GM18519 (cell line): ENCODE results near the gene LDAF1.
"Not testable (repeated sequence)": the region's sequence is repeated elsewhere in the genome, so short reads cannot be mapped to it uniquely, and the experiment has no call there.

ENCODE experiments used
- ATAC-seq: cut with Tn5 transposase; IDR thresholded peaks from one replicate; pipeline ENCODE4 v1.9.1; 2021; ENCODE audit warnings: mild to moderate bottlenecking, moderate library complexity; ENCODE audit not compliant: unreplicated experiment, low FRiP score

LDAF1 gene

DNA sequence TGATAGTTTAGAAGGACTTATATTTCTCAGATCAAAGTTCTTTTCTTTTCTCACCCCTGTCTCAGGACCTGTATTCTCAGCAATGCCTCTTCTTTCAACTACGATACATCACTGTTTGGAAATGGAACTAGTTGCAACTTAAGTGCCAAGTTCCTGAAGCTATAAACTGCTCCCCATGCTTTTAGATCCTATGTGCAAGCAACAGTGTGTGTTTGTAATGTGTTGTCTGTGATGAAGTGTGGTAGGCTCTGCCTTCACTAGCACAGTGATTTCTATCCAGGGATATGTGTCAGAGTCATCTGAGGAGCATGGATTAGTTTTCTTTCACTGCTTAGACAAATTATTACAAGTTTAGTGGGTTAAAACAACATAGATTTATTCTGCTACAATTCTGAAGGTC lies 34.5 kb downstream of the LDAF1 start:
- ATAC-seq: no peak

DNA sequence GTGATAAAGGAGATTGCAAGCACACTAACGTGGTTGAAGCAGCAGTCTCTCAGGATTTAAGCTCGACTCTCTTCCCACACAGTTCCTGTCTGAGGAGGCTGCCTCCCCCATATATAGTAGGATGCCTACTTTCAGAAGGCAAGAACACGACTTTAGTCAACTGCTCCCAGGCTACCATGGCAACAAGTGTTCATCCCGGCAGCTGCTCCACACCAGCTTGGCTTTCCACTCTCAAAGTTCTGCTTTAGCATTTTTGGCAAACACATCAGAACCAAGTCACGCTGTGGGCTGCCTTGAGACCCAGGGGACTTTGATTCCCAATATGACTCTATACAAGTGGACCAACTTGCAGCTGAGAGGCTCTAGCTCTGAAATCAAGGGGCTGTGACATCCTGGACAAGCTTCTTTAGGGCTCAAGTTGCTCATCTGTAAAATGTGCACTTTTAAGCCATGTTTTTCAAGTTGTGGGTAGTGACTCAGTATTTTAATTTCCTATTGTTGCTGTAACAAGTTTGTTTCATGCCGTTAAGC lies 36.4 kb downstream of the LDAF1 start:
- ATAC-seq: no peak

DNA sequence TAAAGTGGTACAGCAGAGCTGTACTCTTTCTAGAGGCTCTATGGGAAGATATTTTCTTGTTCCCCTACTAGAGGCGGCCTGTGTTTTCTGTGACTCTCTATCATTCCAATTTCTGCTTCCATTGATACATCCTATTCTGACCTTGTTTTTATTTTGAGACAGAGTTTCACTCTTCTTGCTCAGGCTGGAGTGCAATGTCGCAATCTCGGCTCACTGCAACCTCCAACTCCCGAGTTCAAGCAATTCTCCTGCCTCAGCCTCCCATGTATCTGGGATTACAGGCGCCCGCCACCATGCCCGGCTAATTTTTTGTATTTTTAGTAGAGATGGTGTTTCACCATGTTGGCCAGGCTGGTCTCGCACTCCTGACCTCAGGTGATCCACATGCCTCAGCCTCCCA lies 36.9 kb downstream of the LDAF1 start:
- ATAC-seq: not testable (repeated sequence)

DNA sequence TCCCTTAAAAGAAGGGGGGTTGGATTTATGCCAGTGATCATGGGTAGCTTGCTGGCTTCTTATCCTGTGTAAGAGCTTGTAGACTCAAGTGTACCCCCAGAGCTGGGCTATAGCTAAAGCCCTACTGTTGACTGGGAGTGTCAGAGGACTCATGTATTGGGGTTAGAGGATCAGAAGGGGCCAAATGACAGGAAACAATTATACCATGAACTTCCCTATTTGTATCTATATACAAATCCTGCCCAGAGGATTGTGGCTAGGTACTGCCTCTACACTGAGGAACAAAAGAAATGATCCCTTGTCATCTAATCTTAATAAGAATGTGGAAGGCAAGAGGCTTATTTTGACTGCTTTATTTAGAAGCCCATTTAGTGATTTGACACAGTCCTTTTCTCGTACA lies 38.6 kb downstream of the LDAF1 start:
- ATAC-seq: no peak

DNA sequence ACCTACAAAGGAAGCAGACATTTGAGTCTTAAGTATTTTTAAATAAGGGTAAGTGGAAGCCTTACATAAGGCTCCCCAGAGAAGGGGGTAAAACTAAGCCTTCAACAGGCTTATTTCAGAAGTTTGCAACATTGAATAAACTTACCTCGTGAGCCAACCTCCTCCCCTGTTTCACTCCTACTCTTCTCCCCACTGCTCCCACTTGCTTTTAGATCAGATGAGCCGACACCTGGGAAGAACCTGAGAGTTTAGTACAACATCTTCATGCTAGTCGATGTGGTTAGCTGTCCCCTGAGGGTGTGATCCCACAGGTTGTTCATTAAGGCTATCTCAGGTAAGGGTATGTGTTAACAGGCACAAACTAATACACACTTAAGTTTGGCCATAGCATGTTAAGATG lies 39.1 kb downstream of the LDAF1 start:
- no peak for ATAC-seq

DNA sequence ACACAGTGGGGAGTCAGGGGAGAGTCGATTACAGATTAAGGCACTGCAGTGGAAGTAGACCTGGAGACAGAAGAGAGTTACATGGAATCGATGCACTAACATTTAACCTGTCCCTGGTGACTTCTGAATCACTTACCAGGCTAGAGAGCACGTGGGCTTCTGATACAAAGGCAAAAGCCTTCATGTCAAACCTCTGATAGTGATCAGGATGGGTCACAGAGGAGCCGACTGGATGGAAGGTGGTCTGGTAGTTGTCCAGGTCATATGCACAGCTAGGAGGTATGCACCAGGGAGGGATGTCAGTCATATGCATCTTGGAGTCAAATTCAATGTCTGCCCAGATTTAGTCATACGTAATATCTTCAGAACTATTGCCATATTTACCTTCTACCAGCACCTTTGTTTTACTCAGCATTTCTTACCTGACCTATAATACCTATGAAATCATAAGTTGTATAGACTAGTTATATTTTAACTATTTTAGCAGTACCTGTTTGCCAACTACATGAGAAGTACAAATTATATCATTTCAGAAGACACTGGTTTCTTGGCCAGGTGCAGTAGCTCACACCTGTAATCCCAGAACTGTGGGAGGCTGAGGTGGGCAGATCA lies 41.2 kb downstream of the LDAF1 start:
- ATAC-seq: no peak

DNA sequence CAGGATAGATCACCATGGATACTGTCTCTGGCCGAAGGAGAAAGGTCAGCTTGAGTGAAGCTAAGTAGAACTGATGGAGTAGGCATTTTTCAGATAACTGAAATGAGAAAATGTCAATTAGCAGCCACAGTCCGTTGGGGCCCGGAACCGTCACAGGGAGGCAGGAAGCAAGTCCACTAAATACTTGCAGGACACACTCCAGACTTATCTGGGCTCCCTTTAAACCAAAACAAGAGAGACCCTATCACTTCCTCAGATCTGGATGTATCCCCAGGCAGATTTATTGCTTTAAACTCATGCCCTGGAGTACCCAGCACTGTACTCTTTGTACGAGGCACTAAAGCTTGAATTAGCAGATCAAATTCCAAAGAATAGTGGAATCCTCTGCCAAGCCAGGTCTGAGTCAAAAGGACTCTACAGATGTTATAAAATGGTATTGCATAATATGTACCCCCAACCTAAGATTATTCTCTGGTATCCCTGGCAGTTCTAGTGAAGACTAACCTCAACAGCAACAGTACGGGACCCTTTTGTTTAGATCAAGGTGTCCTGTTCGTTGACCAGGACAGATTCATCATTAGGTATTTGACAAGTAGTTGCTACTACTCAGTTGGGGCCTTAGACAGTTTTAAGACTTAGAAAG lies 44.8 kb downstream of the LDAF1 start:
- ATAC-seq: no peak

DNA sequence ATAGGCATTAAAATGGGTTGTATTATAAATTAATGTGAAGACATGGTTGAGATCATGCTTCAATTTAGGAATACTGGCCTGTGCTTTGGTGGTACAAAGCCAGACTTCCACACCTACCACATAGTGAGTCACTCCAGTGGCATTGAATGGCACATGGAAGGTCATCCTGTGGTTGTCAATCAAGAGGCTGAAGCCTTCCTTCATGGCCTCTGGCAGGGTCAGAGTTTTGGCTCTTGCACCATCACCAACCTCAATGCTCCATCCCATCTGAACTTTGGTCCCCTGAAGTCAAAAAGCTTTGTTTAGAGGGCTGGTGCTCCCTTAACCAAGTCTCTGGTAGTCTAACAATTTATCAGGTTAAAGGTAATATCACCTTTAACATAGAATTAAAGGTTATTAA lies 46.8 kb downstream of the LDAF1 start:
- no peak for ATAC-seq

DNA sequence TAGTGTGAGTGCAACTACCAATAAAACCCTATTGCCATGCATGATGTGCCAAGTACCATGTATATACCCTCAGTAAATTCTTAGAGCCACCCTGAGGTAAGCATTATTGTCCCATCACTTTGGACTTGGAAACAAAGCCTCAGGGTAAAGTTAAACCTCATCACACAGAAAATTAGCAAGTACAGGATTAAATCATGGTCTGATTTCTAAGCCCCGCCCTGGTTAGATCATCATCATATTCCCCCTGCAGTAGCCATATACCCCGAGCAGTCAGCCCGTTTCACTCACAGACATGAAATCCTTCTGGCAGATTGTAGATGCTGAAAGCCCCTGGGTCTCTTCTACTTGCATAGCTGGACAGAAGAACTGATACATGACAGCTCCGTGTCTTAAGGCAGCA lies 48.1 kb downstream of the LDAF1 start:
- no peak for ATAC-seq

DNA sequence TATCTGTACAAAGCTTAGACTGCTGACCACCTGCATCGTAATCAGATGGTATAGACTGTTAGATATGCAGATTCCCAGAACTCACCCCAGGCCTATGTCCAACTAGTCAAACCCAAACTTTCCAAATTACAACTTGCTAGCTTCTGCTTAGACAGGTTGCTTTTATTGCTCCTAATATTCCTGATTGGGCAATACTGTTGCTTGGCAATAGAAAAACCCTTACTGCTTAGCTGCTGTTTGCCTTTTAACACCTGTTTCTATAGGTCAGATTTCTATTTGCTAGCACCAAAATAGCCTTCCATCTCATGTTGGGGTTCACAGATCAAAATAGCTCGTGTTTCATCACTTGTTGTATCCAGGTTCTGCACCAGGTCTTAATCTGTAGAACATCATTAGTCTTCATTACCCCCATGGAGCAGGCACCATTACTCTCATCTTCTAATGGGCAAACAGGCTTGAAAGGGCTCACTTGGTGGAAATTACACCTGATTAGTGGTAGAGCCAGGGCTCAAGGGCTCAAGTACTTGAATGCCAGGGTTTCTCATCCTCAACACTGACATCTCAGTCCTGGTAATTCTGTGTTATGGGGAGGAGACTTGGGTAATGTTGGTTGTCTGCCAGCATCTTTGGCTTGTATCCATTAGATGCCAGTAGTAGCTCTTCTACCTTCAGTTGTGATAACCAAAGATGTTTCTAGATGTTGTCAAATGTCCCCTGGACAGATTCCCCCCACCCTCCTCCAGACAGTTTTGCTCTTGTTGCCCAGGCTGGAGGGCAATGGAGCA lies 50.2 kb downstream of the LDAF1 start:
- ATAC-seq: no peak

DNA sequence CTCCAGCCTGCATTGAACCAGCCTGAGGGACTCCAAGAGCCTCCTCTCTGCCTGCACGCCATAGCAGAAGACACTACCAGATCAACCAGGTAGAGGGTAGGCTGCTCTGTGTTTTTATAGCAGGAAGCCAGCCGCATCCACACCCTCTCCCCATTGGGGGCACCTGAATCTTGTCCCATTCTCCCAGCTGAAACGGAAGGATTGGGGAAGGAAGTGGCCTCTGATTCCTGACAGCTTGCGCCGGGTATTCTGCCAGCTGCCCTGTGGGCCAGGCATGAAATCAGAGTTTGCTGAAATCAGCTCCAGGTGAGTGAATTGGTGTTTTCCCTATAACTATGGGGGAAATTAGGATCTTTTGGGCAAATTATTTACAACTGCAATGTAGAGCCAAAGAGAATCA lies 53.0 kb downstream of the LDAF1 start, which contains the start of gene ZP2:
Gene ZP2 (minus strand): TSS at position 89 of the 400 bp plus-strand sequence. CDS start 27 bp downstream, at position 62.
- ATAC-seq: no peak

DNA sequence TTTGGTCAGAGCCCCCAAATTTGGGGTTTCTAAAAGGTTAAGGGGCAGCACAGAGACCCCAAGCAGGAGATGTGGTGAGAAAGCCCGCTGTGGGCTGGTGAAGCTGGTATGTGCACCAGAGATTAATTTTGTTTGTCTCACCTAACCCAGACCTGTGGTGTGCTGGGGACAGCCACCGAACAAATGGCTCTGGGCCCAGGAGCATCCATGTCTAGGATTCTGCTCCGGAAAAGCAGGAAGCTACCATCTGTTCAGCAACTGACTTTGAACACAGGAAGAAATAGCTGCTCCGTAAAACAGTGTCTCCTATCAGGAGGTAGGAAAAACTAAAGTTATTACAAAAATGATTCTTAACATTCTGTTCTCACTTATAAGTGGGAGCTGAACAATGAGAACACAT lies 55.6 kb downstream of the LDAF1 start:
- no peak for ATAC-seq

DNA sequence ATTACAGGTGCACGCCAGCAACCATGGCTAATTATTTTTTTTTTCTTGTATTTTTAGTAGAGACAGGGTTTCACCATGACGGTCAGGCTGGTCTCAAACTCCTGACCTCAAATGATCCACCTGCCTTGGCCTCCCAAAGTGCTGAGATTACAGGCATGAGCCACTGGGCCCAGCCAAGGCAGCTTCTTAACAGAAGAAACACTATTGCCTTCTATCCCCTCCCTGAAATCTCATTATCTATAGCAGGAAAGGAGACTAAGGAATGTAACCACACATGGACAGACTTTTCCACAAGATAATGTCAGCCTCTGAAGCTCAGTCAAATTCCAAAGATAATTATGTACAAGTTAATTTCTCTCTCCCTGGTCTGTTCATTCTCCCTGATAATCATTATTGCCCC lies 58.6 kb downstream of the LDAF1 start:
- no peak for ATAC-seq

DNA sequence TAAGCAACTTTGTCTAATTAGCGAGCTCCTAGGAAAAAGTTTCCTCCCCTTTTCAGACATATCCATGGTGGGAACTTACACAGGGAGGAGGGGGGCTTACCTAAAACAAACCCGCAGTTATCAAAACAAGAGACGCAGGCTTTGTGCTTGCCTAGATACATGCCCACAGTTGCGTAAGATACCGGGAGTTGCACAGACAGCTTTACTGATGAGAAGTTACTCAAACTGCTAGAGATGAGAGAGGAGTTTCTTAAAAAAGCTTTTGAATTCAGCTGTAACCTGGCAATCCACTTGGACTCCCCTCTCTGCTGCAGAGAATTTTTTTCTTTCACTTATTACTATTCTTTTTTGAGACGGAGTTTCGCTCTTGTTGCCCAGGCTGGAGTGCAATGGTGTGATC lies 59.7 kb downstream of the LDAF1 start:
- ATAC-seq: no peak

DNA sequence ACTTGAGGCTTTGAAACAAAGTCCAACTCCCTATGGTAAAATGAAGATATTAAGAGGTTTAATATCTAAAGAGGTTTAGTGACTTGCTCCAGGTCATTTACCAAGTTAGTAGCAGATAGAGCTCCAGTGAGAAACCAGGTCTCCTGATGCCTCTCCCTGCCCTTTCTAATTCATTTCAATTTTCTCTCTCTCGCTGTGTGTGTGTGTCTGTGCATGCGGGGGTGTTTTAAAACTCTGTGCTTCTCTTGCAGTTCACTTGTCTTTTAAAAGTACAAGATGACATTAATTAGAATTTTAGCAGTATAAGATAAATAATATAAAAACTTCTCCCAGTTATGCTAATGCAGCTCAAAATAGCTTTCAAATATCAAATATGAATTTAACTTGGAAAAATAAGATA lies 61.1 kb downstream of the LDAF1 start:
- ATAC-seq: no peak

DNA sequence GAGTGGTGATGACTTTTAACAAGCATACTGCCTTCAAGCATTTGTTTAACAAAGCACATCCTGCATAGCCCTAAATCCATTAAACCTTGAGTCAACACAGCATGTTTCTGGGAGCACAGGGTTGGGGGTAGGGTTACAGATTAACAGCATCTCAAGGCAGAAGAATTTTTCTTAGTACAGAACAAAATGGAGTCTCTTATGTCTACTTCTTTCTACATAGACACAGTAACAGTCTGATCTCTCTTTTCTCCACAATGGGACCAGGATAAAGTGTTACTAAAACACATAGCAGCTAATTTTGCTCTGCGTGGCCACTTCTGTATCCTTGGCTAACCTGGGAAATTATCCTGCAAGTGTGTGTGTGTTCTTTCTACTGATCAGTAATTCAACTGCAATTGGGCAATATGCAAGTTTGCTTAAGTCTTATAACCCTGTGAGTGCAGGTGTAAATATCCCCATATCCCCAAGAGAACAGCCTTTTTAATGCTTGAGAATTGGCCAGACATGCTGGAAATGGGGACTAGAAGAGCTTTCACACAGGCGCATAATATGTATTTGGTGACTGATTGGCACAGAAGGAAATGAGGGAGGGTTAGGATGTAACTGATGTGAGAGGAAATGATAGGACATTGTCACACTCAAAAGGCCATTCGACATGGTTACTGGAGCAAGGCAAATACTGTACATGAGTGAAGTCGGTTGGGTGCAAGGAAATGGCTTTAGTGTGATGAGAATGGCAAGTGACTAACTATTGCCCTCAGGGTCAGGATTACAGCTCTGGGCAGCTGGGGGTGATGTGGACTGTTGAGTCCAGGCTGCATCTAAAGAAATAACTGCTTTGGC lies 64.2 kb downstream of the LDAF1 start:
- ATAC-seq: no peak

DNA sequence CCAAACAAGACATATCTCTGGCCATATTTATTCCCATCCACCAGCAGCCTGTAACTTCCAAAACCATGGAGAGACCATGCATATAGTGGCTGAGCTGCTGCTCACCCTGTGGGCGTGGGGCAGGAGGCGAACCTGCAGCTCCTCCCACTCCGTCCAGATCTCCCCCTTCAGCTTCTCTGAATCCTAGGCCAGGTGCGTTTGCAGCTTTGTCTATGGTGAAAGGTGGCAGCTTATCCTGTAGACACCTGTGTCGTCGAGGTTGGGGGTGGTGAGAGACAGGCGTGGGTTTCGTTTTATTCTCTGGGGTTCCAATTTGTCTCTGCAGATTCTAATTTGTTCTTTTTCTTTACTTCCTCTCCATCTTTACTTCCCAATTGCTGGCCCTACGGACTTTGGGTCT lies 65.3 kb downstream of the LDAF1 start:
- no peak for ATAC-seq

DNA sequence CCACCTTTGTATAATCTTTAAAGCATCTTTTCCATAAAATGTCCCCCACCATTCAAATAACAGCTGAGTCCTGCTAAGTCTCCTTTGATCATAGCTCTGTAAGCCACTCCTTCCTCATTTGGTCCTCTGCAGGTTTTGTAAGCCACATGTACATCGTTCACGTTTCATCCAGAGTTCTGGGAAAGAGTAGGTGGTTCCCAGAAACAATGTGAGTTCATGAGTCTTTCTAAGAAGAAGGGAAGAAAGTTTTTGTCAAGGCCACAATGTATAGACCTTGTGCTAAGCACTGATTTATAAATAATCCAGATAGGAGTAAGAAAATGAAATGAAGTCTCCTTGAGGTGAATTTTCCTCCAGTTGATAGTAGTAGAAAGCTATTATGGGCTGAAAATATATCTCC lies 66.3 kb downstream of the LDAF1 start:
- no peak for ATAC-seq

DNA sequence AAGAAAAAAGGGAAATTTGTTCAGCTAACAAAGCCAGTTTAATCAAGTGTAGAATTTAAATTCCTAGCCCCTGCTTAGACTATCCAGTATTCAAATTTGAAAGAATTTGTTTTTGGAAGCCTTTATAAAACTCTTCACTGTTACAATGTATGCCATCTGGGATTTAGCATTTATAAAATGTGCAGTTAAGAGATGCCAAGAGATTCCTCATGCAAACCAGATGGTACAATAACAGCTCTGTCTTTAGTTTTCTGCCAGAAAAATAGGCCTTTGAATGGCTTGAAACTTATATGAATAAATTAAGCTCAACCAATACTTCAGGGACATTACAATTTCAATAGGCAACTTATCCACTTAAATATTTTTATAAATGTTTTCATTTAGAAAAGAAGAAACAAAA lies 68.3 kb downstream of the LDAF1 start:
- ATAC-seq: no peak

DNA sequence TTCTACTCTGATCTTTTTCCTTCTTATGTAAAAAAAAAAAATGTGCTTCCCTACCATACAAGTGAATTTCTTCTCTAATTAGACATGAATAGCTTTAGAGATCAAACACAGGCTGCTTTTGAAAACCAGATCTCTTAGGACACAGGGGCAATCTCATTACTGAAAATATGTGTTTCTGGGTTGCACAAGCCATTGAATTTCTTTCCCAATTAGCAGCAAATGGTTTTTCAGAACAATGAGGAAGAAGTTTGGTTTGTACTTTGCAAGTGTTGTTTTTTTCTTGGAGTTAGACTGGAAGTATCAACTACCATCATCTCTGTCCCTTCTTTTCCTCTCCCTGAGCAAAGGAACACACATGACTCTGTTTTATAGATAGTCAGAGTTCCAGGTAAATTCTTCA lies 69.4 kb downstream of the LDAF1 start:
- ATAC-seq: no peak
